ENCODE measurements around the gene IFI27. TPM values are rescaled to one million over a fixed set of nuclear protein-coding genes. Genes with fewer than 3 reads are reported as not detected.

IFI27 gene
- total RNA-seq, 1 donor from 2014 or later: 312 TPM

GRCh38 chr14:94164685-94165431 lies 54.3 kb downstream of the IFI27 start:
- ATAC-seq (peak; percentile 21), DNase-seq (peak; percentile 59)
- no peaks in the 10 kb centered on the region for H3K36me3 ChIP-seq
- no peak overlapping the region for H3K4me3 ChIP-seq
- no peaks in the 10 kb centered on the region for H3K27me3 ChIP-seq
- no peak overlapping the region for H3K27ac ChIP-seq
- no peaks in the 10 kb centered on the region for H3K4me1 ChIP-seq
- intact Hi-C loops (cut with DNase I): no loop called here
- no peaks in the 10 kb centered on the region for H3K9me3 ChIP-seq
- TF ChIP-seq CTCF (IDR thresholded peaks at IDR 0.05): no peak

- TF ChIP-seq CTCF (IDR thresholded peaks at IDR 0.05): no peak
- no peak for DNase-seq
- Histone ChIP-seq H3K27ac (no peak overlapping the region), H3K9me3 (no peaks in the 10 kb centered on the region), H3K36me3 (no peaks in the 10 kb centered on the region), H3K4me1 (no peaks in the 10 kb centered on the region), H3K27me3 (no peaks in the 10 kb centered on the region), H3K4me3 (no peak overlapping the region)
- intact Hi-C loops (cut with DNase I): no loop called here
- ATAC-seq: no peak
These were observed 55.2 kb downstream of the IFI27 start for GRCh38 chr14:94165744-94166143.

Other genes with a start within 250 kb of the IFI27 start
- 3.5 TPM for gene FAM181A, start 183.4 kb upstream of the IFI27 start, total RNA-seq
- 3.2 TPM for gene ASB2, start 134.2 kb upstream of the IFI27 start, total RNA-seq
- not detected for gene CCDC197, start 113.4 kb upstream of the IFI27 start, total RNA-seq
- gene OTUB2, start 84.4 kb upstream of the IFI27 start, total RNA-seq: 1.0 TPM
- 191 TPM for gene DDX24, start 29.5 kb upstream of the IFI27 start, total RNA-seq
- 15.2 TPM for gene IFI27L1, start 29.4 kb upstream of the IFI27 start, total RNA-seq
- 32.4 TPM for gene IFI27L2, start 18.9 kb downstream of the IFI27 start, total RNA-seq
- 2.2 TPM for gene PPP4R4, start 63.6 kb downstream of the IFI27 start, total RNA-seq
- gene SERPINA10, start 182.5 kb downstream of the IFI27 start, total RNA-seq: not detected
- not detected for gene SERPINA6, start 212.6 kb downstream of the IFI27 start, total RNA-seq